ENCODE data around the gene WNT7B. TPM values are rescaled to one million over a fixed set of nuclear protein-coding genes. Genes with fewer than 3 reads are reported as not detected.

WNT7B gene
- total RNA-seq, 2 experiments from 2014 or later, result not detected

DNA sequence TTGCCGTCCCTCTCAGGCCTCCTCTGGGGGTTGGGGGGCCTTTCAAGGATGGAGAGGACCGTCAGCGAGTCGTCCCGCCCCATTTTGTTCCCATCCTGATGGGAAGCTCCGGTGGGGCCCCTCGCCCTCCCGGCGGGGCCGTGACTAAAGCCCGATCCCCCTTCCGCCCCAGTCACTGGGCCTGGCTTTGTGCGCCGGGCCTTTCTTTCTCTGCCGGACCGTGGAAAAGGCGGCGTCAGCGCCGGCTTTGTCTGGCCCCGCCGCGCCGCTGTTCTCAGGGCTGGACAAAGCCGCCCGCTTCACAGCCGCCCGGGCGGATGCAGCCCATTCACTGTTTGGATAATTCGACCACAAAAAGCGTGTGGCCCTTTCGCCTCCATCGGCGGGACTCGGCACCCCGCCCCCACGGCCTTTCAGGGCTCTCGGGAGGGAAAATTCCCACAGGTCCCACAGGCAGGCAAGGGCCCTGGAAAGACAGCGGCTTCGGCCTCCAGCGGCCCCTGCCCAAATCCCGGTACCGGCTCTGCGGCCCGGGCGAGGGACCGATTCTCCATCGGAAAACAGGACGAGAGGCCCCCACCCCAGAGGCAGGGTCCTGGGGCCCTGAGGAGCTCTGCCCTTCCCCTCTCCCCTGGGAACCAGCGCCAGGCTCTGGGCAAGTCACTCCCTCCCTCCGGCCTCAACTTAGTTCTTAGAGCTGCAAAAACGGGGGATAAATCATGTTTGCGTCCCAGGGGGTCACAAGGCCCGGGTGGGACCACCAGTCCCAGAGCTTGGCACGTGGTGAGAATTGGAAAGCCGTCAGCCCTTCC lies 87.2 kb downstream of the WNT7B start:
- Mint-ChIP-seq H3K9me3 (no peaks in the 10 kb centered on the region), H3K4me1 (ENCODE audit: low read depth) (no peaks in the 10 kb centered on the region), H3K27ac (no peak overlapping the region), H3K4me3 (no peak overlapping the region), H3K36me3 (ENCODE audit: low read depth) (no peaks in the 10 kb centered on the region), H3K27me3 (peaks cover 28% of the 10 kb centered on the region)
- no peak for TF ChIP-seq CTCF (IDR thresholded peaks at IDR 0.05)
- intact Hi-C loops (cut with DNase I, micrococcal nuclease), result no loop called here
- DNase-seq, result no peak
- H3K4me3 ChIP-seq (ENCODE audit: low read length), result no peak overlapping the region
- ChIA-PET CTCF (no interaction called here), POLR2A (no interaction called here)
- ATAC-seq (ENCODE audit: poor library complexity), result no peak
- H3K36me3 ChIP-seq (ENCODE audit: insufficient read depth, low read length), result no peaks in the 10 kb centered on the region
- peaks cover 0 to 25% of the 10 kb centered on the region in 2 experiments for H3K9me3 ChIP-seq (ENCODE audit: control insufficient read depth in 1 of 2, insufficient read depth in 1 of 2, low read length in 2 of 2)
- H3K4me1 ChIP-seq (ENCODE audit: insufficient read depth, low read length), result peaks cover 6% of the 10 kb centered on the region
- peaks cover 12 to 28% of the 10 kb centered on the region in 2 experiments for H3K27me3 ChIP-seq (ENCODE audit: control insufficient read depth in 1 of 2, insufficient read depth in 2 of 2, low read length in 2 of 2)
- H3K27ac ChIP-seq (ENCODE audit: low read depth in 1 of 2, low read length in 2 of 2), result no peak overlapping the region

- ChIA-PET CTCF (no interaction called here), POLR2A (no interaction called here)
- Mint-ChIP-seq H3K27ac (no peak overlapping the region), H3K9me3 (no peaks in the 10 kb centered on the region), H3K36me3 (ENCODE audit: low read depth) (no peaks in the 10 kb centered on the region), H3K4me1 (ENCODE audit: low read depth) (no peaks in the 10 kb centered on the region), H3K4me3 (no peak overlapping the region), H3K27me3 (peaks cover 25% of the 10 kb centered on the region)
- intact Hi-C loops (cut with DNase I, micrococcal nuclease), result no loop called here
- no peak for DNase-seq
- Histone ChIP-seq H3K36me3 (ENCODE audit: insufficient read depth, low read length) (no peaks in the 10 kb centered on the region), H3K4me1 (ENCODE audit: insufficient read depth, low read length) (peaks cover 6% of the 10 kb centered on the region), H3K9me3 (ENCODE audit: control insufficient read depth in 1 of 2, insufficient read depth in 1 of 2, low read length in 2 of 2) (peaks cover 0 to 25% of the 10 kb centered on the region in 2 experiments), H3K27me3 (ENCODE audit: control insufficient read depth in 1 of 2, insufficient read depth in 2 of 2, low read length in 2 of 2) (peaks cover 13 to 28% of the 10 kb centered on the region in 2 experiments), H3K4me3 (ENCODE audit: low read length) (no peak overlapping the region), H3K27ac (ENCODE audit: low read depth in 1 of 2, low read length in 2 of 2) (no peak overlapping the region)
- no peak for ATAC-seq (ENCODE audit: poor library complexity)
- no peak for TF ChIP-seq CTCF (IDR thresholded peaks at IDR 0.05)
Measured at GRCh38 chr22:45889093-45889538, 87.8 kb downstream of the WNT7B start.

DNA sequence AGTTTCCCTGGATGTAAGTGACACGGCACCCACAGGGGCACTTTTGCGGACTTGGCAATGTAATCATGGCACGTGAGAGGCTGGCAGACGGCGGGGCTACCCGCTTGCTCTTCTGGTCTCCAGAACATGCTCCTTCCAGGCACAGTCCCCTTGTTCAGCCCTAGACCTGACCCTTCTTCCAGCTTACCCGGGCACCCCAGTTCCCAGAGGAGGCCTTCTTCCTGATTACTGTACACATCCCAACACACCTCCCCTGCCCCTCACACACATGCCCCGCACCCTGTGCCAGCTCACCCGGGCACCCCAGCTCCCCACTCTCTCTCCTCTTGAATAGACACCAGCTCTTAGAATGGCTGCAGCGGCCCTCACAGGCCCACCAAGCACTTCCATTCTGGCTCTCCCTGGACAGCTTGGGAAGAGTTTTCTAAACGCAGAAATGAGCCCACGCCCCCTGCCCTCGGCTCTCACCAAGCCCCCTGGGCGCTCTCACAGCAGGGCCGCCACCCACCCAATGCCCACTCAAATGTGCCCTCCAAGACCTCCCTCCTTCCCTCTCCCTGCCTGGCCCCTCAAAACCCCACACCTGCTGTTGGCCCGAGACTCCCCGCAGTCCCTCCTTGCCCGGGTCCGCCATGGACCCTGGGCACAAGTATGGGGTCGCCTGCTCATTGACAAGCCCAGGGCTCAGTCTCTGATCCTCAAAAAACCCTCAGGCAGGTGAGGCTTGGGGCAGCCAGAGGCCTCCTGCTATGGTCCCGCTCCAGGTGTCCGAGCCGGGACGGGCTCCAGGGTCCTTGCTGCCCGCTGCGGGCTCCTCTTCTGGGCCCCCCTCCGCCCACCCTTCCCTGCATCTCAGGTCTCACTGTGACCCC lies 88.5 kb downstream of the WNT7B start:
- DNase-seq (no peak), ATAC-seq (ENCODE audit: poor library complexity) (no peak)
- H3K4me1 ChIP-seq (ENCODE audit: insufficient read depth, low read length), result peaks cover 6% of the 10 kb centered on the region
- no peaks in the 10 kb centered on the region for H3K36me3 ChIP-seq (ENCODE audit: insufficient read depth, low read length)
- CTCF ChIA-PET, result no interaction called here
- Mint-ChIP-seq H3K4me1 (ENCODE audit: low read depth) (no peaks in the 10 kb centered on the region), H3K36me3 (ENCODE audit: low read depth) (no peaks in the 10 kb centered on the region), H3K27ac (no peak overlapping the region), H3K9me3 (no peaks in the 10 kb centered on the region), H3K4me3 (no peak overlapping the region), H3K27me3 (peaks cover 26% of the 10 kb centered on the region)
- peaks cover 0 to 25% of the 10 kb centered on the region in 2 experiments for H3K9me3 ChIP-seq (ENCODE audit: control insufficient read depth in 1 of 2, insufficient read depth in 1 of 2, low read length in 2 of 2)
- intact Hi-C loops (cut with DNase I, micrococcal nuclease), result no loop called here
- H3K4me3 ChIP-seq (ENCODE audit: low read length), result no peak overlapping the region
- POLR2A ChIA-PET, result no interaction called here
- peaks cover 14 to 28% of the 10 kb centered on the region in 2 experiments for H3K27me3 ChIP-seq (ENCODE audit: control insufficient read depth in 1 of 2, insufficient read depth in 2 of 2, low read length in 2 of 2)
- H3K27ac ChIP-seq (ENCODE audit: low read depth in 1 of 2, low read length in 2 of 2), result no peak overlapping the region
- TF ChIP-seq CTCF (IDR thresholded peaks at IDR 0.05), result no peak

Data from CD4-positive, alpha-beta T cell (primary cell).